ENCODE results near the gene RPL10.
A peak's percentile ranks its signal among the peaks of the same experiment; 100 is the strongest.

RPL10 gene

GRCh38 chrX:154363706-154364439 is 34.3 kb upstream of the RPL10 start:
- no peak for DNase-seq

GRCh38 chrX:154365052-154365600 is 33.1 kb upstream of the RPL10 start:
- DNase-seq = no peak

GRCh38 chrX:154365997-154366665 is 32.0 kb upstream of the RPL10 start:
- no peak for DNase-seq

- no peak for DNase-seq
Observed at GRCh38 chrX:154366666-154367055, 31.5 kb upstream of the RPL10 start.

- no peak for DNase-seq
Observed at GRCh38 chrX:154367474-154368308, 30.5 kb upstream of the RPL10 start.

- peak; percentile 18 for DNase-seq
Observed at GRCh38 chrX:154368630-154369448, 29.3 kb upstream of the RPL10 start.

GRCh38 chrX:154369449-154370299 is 28.5 kb upstream of the RPL10 start:
- peak; percentile 50 for DNase-seq

GRCh38 chrX:154370300-154371016 is 27.7 kb upstream of the RPL10 start:
- no peak for DNase-seq

GRCh38 chrX:154371017-154371788 is 27.0 kb upstream of the RPL10 start:
- DNase-seq = peak; percentile 78

GRCh38 chrX:154371789-154372300 is 26.3 kb upstream of the RPL10 start:
- no peak for DNase-seq

- DNase-seq = no peak
Observed at GRCh38 chrX:154372612-154373022, 25.6 kb upstream of the RPL10 start.

GRCh38 chrX:154373340-154374306 is 24.6 kb upstream of the RPL10 start:
- peak; percentile 70 for DNase-seq

- DNase-seq = no peak
Observed at GRCh38 chrX:154374313-154375155, 23.6 kb upstream of the RPL10 start, which contains the start of gene FLNA. Gene FLNA, minus strand, starts transcription at chrX:154374634. Its CDS starts 3,389 bp downstream, at chrX:154371245.

- DNase-seq = no peak
Observed at GRCh38 chrX:154375156-154375504, 23.0 kb upstream of the RPL10 start.

- no peak for DNase-seq
Observed at GRCh38 chrX:154376774-154377173, 21.4 kb upstream of the RPL10 start.

GRCh38 chrX:154378059-154378798 is 19.9 kb upstream of the RPL10 start:
- no peak for DNase-seq

Data from NCI-H748 treated with DMSO at 0.1 percent for 48 hours (cell line).